GM10266 (cell line): ENCODE measurements around the gene HGFAC.

Source experiments
- DNase-seq: peaks from one replicate; pipeline ENCODE4 v3.0.0; 2012; ENCODE audit errors: extremely low spot score
- CTCF ChIP-seq: IDR thresholded peaks from 2 replicates; pipeline ENCODE4 v1.5.1; 2012; ENCODE audit warnings: mild to moderate bottlenecking, low read depth; ENCODE audit not compliant: control insufficient read depth, insufficient read depth; ENCODE audit errors: missing control alignments

Gene HGFAC

GRCh38 chr4:3434881-3435685, 6.7 kb upstream of the HGFAC start:
- no peak for DNase-seq
- no peak for TF ChIP-seq CTCF

- DNase-seq: no peak
- no peak for TF ChIP-seq CTCF
These were observed 6.1 kb upstream of the HGFAC start for GRCh38 chr4:3435686-3435956.

- DNase-seq: no peak
- TF ChIP-seq CTCF: no peak
These were observed 5.5 kb upstream of the HGFAC start for GRCh38 chr4:3436048-3436797.

- TF ChIP-seq CTCF: no peak
- DNase-seq: no peak
These were observed 4.8 kb upstream of the HGFAC start for GRCh38 chr4:3436798-3437581.

- no peak for TF ChIP-seq CTCF
- DNase-seq: no peak
These were observed 4.2 kb upstream of the HGFAC start for GRCh38 chr4:3437582-3437936.

GRCh38 chr4:3437998-3438846, 3.5 kb upstream of the HGFAC start:
- DNase-seq: no peak
- TF ChIP-seq CTCF: no peak
